PFSK-1 (cell line): Measurements from ENCODE around the gene PLEKHG4.

Experiments used
- FOXP2 ChIP-seq: optimal IDR thresholded peaks from 2 replicates; pipeline ENCODE3; 2011; ENCODE audit warnings: borderline replicate concordance, control low read depth, inconsistent platforms; ENCODE audit not compliant: insufficient read depth; ENCODE audit errors: extremely low read length, extremely low read depth
- POLR2AphosphoS5 ChIP-seq: IDR thresholded peaks from 2 replicates; pipeline ENCODE4 v1.6.1; 2012; ENCODE audit warnings: low read depth, mild to moderate bottlenecking, control low read depth, low read length, moderate library complexity
- SIN3A ChIP-seq: IDR thresholded peaks from 2 replicates; pipeline ENCODE4 v1.6.1; 2012; ENCODE audit warnings: mild to moderate bottlenecking, low read length, moderate library complexity, borderline replicate concordance; ENCODE audit not compliant: insufficient read depth
- TAF1 ChIP-seq: IDR thresholded peaks from 2 replicates; pipeline ENCODE4 v1.6.1; 2012; ENCODE audit warnings: low read length, control low read depth, borderline replicate concordance; ENCODE audit not compliant: insufficient read depth
- TF ChIP-seq, protein P1 (sequence below), 2 experiments: IDR thresholded peaks; 2 replicates each; pipeline versions ENCODE4 v1.6.1 to v1.8.0; 2011 to 2012; ENCODE audit warnings: low read depth in 2 of 2, low read length in 2 of 2, control low read depth in 1 of 2, inconsistent platforms in 1 of 2, mild to moderate bottlenecking in 1 of 2, moderate library complexity in 1 of 2; ENCODE audit not compliant: insufficient read depth in 1 of 2

PLEKHG4 gene

DNA sequence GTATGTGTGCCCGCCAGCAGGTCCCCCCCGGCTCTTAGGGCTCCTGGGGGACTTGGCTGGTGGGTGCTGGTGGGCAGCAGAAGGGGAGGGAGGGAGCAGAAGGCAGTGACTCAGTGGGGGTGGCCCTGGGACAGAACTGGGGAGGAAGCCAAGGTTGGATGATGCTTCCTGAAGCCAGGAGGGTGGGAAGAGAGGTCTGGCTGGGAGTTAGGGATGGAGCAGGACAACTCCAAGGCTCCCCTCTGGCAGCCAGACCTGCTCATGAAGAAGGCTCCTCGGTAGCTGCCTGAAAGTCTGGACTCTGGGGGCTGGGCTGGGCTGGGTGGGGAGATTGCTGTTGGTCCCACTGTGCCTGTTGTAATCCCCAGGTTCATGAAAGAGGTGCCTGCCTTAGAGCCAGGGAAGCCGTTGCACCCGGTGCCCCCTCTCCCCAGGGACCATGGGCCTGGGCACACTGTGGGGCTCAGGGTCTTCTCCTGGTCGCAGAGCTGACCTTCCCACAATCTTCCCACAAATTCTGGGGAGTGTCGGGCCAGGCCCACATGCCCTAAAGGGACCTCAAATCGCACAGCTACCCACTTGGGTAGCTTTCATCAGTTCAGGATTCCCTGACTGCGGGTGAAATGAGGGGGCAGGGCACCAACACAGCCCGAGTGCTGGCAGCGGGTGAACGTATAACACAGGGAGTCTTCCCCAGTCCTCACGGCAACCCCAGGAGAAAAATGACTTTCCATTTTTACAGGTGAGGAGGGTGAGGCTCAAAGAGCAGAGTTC lies 1.1 kb upstream of the PLEKHG4 start:
- TF ChIP-seq, protein P1, sequence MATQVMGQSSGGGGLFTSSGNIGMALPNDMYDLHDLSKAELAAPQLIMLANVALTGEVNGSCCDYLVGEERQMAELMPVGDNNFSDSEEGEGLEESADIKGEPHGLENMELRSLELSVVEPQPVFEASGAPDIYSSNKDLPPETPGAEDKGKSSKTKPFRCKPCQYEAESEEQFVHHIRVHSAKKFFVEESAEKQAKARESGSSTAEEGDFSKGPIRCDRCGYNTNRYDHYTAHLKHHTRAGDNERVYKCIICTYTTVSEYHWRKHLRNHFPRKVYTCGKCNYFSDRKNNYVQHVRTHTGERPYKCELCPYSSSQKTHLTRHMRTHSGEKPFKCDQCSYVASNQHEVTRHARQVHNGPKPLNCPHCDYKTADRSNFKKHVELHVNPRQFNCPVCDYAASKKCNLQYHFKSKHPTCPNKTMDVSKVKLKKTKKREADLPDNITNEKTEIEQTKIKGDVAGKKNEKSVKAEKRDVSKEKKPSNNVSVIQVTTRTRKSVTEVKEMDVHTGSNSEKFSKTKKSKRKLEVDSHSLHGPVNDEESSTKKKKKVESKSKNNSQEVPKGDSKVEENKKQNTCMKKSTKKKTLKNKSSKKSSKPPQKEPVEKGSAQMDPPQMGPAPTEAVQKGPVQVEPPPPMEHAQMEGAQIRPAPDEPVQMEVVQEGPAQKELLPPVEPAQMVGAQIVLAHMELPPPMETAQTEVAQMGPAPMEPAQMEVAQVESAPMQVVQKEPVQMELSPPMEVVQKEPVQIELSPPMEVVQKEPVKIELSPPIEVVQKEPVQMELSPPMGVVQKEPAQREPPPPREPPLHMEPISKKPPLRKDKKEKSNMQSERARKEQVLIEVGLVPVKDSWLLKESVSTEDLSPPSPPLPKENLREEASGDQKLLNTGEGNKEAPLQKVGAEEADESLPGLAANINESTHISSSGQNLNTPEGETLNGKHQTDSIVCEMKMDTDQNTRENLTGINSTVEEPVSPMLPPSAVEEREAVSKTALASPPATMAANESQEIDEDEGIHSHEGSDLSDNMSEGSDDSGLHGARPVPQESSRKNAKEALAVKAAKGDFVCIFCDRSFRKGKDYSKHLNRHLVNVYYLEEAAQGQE (IDR thresholded peaks at IDR 0.05; ENCODE audit: insufficient read depth in 1 of 2, low read depth in 2 of 2, low read length in 2 of 2): no peak
- TF ChIP-seq SIN3A: no peak
- no peak for TF ChIP-seq FOXP2
- TF ChIP-seq TAF1: no peak
- TF ChIP-seq POLR2AphosphoS5: no peak

DNA sequence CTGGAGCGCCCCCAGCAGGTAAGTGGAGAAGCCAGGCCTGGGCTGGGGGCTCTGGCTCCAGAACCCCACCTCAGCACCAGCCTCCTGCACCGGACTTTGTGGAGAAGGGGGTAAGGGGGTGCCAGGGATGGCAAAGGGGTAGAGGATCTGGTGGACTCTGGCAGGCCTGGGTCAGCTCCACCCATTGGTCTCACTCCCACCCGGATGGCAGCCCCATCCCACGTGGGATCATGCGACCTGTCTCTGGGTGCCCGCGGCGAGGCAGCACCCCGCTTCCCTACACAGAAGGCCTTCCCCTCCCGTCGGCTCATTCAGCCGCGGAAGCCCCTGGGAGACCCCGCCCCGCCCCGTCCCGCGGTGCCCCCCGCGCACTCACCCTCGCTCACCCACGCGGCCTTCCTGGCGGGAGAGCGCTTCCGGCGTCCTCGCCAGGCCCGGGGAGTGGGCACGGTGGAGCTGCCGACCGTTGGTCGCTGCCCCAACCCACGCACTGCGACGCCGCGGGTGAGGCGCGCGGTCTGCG lies 498 bp upstream of the PLEKHG4 start:
- no peak for TF ChIP-seq TAF1
- TF ChIP-seq, protein P1 (IDR thresholded peaks at IDR 0.05; ENCODE audit: insufficient read depth in 1 of 2, low read depth in 2 of 2, low read length in 2 of 2): no peak
- no peak for TF ChIP-seq SIN3A
- no peak for TF ChIP-seq FOXP2
- TF ChIP-seq POLR2AphosphoS5: no peak

GRCh38 chr16:67280090-67281015 lies 1.0 kb downstream of the PLEKHG4 start:
- TF ChIP-seq SIN3A (no peak), FOXP2 (no peak), POLR2AphosphoS5 (no peak), TAF1 (no peak)
- TF ChIP-seq, protein P1 (IDR thresholded peaks at IDR 0.05; ENCODE audit: insufficient read depth in 1 of 2, low read depth in 2 of 2, low read length in 2 of 2): no peak

DNA sequence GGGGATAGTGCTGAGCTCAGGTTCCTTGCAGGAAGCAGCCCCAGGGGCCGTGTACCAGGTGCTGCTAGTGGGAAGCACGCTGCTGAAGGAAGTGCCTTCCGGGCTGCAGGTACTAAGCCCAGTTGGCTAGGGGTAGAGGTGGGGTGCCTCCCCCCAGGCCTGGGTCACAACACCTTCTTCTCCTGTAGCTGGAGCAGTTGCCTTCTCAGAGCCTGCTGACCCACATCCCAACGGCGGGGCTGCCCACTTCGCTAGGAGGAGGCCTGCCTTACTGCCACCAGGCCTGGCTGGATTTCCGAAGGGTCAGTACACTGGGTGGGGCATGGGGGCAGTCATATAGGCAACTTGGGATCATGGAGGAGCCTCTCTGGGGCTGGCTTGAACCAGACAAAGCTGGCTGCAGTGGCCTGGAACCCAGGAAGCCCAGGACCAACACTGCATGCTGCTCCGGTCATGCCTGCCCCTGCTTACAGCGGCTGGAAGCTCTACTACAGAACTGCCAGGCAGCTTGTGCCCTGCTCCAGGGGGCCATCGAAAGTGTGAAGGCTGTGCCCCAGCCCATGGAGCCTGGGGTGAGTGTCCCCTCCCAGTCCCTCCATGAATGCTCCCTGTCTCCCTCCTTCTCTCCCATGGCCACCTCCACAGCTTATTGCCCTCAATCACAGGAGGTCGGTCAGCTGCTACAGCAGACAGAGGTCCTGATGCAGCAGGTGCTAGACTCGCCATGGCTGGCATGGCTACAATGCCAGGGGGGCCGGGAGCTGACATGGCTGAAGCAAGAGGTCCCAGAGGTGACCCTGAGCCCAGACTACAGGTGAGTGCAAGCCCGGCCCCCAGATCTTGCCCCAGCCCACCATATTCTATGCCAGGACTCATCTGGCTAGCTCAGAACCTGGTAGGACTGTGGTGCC lies 2.5 kb downstream of the PLEKHG4 start:
- TF ChIP-seq SIN3A (no peak), POLR2AphosphoS5 (no peak), FOXP2 (no peak), TAF1 (no peak)
- TF ChIP-seq, protein P1 (IDR thresholded peaks at IDR 0.05; ENCODE audit: insufficient read depth in 1 of 2, low read depth in 2 of 2, low read length in 2 of 2): no peak
